ENCODE results near the gene SLC5A9.

DNA sequence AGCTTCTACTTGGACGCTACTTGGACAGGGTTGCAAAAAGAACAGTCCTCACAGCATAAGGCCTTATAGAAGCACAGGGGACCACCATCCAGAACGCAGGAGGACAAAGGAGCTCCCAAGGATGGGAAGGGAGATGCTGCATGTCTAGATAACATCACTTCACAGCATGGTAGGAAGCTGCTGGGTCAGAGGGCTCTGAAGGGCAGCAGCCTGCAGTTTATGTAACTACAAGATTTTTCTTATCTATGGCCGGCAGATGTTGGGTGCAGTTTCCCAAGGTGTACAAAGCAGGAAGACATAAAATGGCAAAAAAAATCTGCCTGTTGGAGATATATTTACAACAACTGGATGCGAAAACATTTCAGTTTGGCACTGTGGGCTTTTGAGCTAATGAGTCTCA lies 45.3 kb upstream of the SLC5A9 start:
- TF ChIP-seq CTCF (IDR thresholded peaks at IDR 0.05; ENCODE audit: insufficient read depth, low read depth, low read length) (no peak), EZH2 (IDR thresholded peaks at IDR 0.05; ENCODE audit: insufficient read depth, low read length) (no peak)

All from astrocyte (in vitro differentiated cells and primary cell).